Measurements from ENCODE around the gene ZSCAN2.

ZSCAN2 gene

GRCh38 chr15:84588053-84588874 lies 12.5 kb upstream of the ZSCAN2 start:
- Histone ChIP-seq H3K36me3 (ENCODE audit: control insufficient read depth, insufficient read depth, low read length) (no peaks in the 10 kb centered on the region), H3K4me3 (replicated peaks; ENCODE audit: low read depth, low read length) (no peak overlapping the region), H3K27me3 (replicated peaks; ENCODE audit: control insufficient read depth, insufficient read depth, low read length) (no peaks in the 10 kb centered on the region; the same call in 1 of the 2 replicates)
- peak; percentile 76 for DNase-seq (ENCODE audit: extremely low read depth, insufficient read length)
- peak; percentile 91 for TF ChIP-seq CTCF (IDR thresholded peaks at IDR 0.05; ENCODE audit: insufficient read depth, low read length, poor library complexity, severe bottlenecking)

- DNase-seq (ENCODE audit: extremely low read depth, insufficient read length): no peak
- Histone ChIP-seq H3K36me3 (ENCODE audit: control insufficient read depth, insufficient read depth, low read length) (no peaks in the 10 kb centered on the region), H3K27me3 (replicated peaks; ENCODE audit: control insufficient read depth, insufficient read depth, low read length) (no peaks in the 10 kb centered on the region; the same call in 1 of the 2 replicates), H3K4me3 (replicated peaks; ENCODE audit: low read depth, low read length) (no peak overlapping the region)
- TF ChIP-seq CTCF (IDR thresholded peaks at IDR 0.05; ENCODE audit: insufficient read depth, low read length, poor library complexity, severe bottlenecking): no peak
These were observed 10.4 kb upstream of the ZSCAN2 start for GRCh38 chr15:84590406-84590805.

GRCh38 chr15:84591815-84592214 lies 9.0 kb upstream of the ZSCAN2 start:
- DNase-seq (ENCODE audit: extremely low read depth, insufficient read length): no peak
- Histone ChIP-seq H3K36me3 (ENCODE audit: control insufficient read depth, insufficient read depth, low read length) (no peaks in the 10 kb centered on the region), H3K4me3 (replicated peaks; ENCODE audit: low read depth, low read length) (no peak overlapping the region), H3K27me3 (replicated peaks; ENCODE audit: control insufficient read depth, insufficient read depth, low read length) (no peaks in the 10 kb centered on the region; the same call in 1 of the 2 replicates)
- TF ChIP-seq CTCF (IDR thresholded peaks at IDR 0.05; ENCODE audit: insufficient read depth, low read length, poor library complexity, severe bottlenecking): no peak

- Histone ChIP-seq H3K4me3 (replicated peaks; ENCODE audit: low read depth, low read length) (no peak overlapping the region), H3K27me3 (replicated peaks; ENCODE audit: control insufficient read depth, insufficient read depth, low read length) (no peaks in the 10 kb centered on the region; the same call in 1 of the 2 replicates), H3K36me3 (ENCODE audit: control insufficient read depth, insufficient read depth, low read length) (no peaks in the 10 kb centered on the region)
- DNase-seq (ENCODE audit: extremely low read depth, insufficient read length): no peak
- TF ChIP-seq CTCF (IDR thresholded peaks at IDR 0.05; ENCODE audit: insufficient read depth, low read length, poor library complexity, severe bottlenecking): no peak
These were observed 6.1 kb upstream of the ZSCAN2 start for GRCh38 chr15:84594617-84595290.

GRCh38 chr15:84595660-84596059 lies 5.1 kb upstream of the ZSCAN2 start:
- no peak for DNase-seq (ENCODE audit: extremely low read depth, insufficient read length)
- Histone ChIP-seq H3K36me3 (ENCODE audit: control insufficient read depth, insufficient read depth, low read length) (no peaks in the 10 kb centered on the region), H3K27me3 (replicated peaks; ENCODE audit: control insufficient read depth, insufficient read depth, low read length) (no peaks in the 10 kb centered on the region; the same call in 1 of the 2 replicates), H3K4me3 (replicated peaks; ENCODE audit: low read depth, low read length) (no peak overlapping the region)
- TF ChIP-seq CTCF (IDR thresholded peaks at IDR 0.05; ENCODE audit: insufficient read depth, low read length, poor library complexity, severe bottlenecking): no peak

Data from GM06990 (cell line).